NCI-H446 (cell line): ENCODE results near the gene HOXA13.
A peak's percentile ranks its signal among the peaks of the same experiment; 100 is the strongest.

Source experiments
- DNase-seq, 2 experiments: peaks; one replicate each; lab custom pipeline; 2025; lab: John Stamatoyannopoulos, UW

Gene HOXA13

DNA sequence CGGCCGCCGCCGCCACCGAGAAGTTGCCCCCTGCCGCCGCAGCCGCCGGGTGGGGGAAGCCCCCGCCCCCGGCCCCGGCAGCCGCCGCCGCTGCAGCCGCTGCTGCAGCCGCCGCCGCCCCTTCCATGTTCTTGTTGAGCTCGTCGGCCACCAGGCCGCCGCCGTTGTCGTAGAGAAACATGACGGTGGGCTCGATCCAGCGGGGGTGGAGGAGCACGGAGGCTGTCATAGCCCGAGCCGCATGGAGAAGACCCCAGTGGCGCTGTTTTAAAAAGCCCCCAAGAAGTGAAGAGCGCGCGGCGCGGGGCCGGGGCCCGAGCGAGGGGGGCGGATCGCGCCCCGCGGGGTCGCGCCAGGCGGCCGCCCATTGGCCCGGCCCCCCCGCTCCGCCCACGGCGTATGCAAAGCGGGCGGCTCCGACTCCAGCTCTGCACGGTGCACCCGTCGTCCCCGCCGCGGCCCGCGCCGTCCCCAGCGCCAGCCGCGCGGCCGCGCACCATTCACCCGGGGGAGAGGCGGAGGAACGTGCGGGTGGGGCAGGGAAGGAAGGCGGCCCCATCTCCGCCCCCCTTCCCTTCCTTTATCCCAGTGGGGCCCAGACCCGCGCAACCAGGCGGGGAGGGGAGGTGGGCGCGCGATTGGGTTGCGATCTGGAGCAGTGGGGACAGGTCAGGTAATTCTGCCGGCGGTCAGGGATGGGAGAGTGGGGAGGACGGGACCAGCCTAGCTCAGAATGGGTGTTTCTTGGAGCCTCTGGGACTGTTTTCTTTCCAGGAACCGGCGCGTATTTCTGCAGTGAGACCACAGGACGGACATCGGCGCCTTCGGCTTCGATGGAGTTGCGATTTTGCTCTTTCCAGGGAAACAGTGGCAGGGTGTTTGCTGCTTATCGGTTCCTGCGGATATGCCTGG lies at the start of gene HOXA13:
Gene HOXA13, minus strand, starts transcription at position 243 of the 912 bp plus-strand sequence. Its CDS starts 14 bp downstream, at position 229.
- DNase-seq, result peak in 1 of 2 experiments; percentile 59

DNA sequence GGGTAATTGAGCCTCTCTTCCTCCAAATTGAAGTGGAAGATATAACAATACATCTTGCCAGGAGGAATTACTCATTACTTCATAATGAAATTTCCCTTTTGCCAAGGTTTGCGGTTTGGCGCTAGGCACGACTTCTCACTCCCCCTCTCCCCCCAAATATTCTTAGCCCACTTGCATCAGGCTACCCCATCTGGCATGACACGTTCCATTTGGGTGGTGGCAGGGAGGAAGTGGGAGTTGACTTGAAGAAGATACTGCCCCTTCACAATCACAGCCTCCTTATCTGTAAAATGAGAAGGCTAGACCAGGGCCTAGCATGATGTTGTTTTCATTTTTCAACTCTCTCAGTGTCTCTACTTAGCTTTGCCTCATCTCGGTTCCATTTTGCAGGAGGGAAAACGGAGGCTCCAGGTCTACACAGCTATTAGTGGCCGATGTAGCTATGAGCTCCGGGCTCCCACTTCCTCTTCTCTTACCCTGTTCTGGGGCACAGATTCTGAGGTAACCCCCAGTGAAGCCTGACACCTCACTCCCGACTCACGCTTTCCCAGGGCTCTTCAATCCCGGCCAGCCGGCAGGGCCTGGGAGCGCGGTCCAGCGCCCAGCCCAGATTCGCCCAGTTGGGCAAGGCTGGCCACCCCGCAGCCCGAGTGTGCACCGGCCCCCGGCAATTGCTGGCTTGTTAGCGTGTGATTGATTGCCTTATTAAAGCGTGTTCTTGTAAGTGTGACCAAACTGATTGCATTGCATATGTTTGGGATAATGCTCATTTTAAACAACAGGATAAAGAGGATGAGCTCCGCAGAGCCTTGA lies 49.2 kb upstream of the HOXA13 start:
- no peak for DNase-seq

DNA sequence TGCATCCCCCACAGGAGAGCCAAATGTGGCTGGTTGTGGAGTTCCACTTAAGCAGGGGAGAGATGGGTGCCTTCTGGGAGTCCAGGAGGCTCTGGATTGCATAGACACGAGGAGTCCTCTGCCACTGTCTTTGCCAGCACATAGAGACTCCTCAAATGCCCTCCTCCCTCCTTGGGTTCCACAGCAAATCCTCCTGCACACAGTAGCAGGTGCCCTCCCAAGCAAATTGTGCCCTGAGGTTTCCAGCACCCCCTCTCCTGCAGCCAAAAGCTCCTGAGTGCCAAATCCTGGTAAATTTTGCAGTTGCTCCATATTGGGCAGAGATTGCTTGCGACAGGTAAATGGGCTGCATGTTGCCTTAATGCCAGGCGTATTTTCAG lies 48.5 kb upstream of the HOXA13 start:
- DNase-seq, result no peak

DNA sequence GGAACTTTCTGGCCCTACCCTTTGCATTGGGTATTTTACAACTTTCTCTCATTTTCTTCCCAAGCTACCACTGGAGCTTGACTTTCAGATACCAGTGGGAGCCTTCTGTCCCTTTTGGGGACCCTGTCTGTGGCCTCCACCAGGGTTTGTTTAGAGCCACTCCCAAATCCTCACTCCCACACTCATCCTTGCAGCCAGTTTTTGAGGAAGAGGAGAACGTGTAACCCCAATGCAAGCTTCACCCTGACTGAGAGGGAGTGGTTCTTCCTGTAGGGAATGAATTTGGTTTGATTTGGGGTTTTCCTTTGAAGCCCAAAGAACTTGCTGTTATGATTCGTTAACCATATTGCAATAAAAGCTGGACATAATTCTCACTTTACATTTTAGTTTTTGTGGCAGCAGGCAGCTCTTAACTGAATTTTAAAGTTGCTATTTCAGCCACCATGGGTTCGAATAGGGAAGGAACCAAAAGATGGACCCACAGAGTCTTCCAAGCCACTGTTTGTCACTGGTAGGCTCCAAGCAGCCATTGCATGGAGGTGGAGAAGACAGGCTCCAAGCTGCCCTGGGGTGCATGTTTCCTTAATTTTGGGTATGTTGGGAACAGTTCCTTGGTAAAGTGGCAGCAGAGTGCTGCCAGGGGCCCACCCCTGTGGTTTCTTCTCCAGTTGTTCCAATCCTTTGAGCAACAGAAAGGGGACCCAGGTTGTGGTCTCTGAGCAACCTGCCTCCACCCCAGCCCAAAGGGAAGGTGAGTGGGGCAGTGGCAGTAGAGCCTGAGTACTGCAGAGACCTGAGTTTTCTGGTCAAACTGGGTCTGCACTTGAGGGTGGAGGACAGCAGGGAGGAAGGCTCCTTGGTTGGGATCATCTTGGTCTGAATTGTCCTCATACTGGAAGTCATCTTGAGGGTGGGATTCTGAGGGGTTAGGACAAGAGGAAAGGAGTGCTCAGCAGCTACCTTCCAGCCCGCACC lies 47.8 kb upstream of the HOXA13 start:
- DNase-seq, result no peak

DNA sequence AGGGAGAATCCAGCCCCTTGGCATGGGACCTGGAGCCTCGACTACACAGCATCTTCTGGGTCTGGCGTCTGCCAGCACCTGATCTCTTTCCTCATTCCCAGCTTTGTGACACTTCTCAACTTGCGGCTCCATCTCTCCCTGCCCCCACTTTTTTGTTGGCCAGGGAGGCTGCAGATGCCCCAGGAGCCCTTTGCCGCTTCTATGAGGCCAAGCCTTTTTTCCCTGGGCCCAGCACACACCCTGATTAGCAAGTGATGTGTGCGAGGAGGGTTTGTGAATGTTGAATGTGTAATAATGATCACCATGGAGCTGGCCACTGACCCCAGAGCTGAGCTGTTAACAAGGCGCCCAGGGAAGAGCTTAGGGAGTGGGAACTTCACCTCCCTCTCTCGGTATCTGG lies 47.1 kb upstream of the HOXA13 start:
- DNase-seq, result no peak

DNA sequence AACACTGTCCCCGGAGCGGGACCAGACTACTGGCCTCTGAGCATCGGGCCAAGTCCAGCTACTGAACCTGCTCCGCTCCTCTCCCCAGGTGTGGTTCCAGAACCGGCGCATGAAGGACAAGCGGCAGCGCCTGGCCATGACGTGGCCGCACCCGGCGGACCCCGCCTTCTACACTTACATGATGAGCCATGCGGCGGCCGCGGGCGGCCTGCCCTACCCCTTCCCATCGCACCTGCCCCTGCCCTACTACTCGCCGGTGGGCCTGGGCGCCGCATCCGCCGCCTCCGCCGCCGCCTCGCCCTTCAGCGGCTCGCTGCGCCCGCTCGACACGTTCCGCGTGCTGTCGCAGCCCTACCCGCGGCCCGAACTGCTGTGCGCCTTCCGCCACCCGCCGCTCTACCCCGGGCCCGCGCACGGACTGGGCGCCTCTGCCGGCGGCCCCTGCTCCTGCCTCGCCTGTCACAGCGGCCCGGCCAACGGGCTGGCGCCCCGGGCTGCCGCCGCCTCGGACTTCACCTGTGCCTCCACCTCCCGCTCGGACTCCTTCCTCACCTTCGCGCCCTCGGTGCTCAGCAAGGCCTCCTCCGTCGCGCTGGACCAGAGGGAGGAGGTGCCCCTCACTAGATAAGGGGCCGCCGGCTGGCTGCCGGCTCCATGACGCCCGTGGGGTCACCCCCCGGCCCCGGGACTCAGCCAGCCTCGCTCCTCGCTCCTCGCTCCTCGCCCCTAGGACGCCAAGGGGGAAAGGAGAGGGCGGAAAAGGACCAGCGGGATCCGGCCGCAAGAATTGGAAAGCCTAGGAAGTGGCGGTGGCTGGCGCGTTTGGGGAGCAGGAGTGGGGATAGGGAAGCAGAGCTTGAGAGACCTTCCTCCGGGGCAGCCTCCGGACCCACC lies 46.2 kb upstream of the HOXA13 start:
- DNase-seq, result no peak

DNA sequence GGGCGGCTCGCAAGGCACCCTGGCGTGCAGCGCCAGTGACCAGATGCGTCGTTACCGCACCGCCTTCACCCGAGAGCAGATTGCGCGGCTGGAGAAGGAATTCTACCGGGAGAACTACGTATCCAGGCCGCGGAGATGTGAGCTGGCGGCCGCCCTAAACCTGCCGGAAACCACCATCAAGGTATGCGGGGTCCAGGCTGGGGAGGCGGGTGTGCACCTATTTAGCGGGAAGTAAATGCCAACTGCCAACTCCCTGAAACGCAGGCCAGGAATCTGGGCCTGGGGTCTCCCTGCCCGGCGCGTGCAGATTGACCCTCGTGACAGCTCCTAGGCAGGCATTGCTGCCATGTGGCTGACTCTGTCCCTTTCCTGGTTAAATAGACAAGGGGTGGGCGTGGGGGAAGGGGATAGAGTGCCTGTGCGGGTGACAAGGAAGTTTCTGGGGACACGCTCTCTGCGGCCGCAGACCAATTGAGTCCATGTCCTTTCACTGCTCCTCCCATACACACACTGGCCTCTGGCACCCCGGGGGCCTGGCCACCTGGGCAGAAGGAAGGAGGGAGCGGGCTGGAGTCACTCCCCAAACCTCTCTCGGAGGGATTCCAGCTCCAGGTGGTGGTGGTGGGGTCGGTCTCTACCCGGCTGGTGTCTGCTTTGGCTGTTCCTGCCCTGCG lies 45.4 kb upstream of the HOXA13 start:
- DNase-seq, result no peak

DNA sequence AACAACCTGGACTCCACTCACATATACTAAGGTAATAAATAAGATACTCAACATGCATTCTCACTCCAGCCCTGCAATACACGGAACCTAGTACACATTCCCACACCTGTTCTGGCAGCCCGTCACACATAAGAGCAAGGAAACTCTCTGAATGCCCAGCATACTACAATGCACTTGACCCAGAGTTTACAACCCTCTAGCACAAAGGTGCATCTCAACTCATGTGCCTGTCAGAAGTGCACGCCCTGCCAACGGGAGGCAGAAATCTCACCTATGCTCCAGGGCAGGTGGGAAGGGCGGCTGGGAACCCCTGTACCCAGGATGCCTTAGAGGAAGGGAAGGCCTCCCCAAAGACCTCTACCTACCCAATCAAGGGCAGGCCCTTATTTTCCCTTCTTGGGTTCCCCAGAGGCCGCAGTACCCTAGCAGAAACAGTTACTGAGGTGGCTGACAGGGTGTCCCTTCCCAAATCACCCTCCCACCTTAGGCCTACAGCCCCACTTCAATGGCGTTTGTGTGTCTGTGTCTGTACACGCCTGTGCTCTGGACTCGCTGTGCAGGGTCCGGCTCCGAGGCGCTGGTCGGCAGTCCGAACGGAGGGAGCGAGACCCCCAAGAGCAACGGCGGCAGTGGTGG lies 44.7 kb upstream of the HOXA13 start:
- DNase-seq, result no peak

DNA sequence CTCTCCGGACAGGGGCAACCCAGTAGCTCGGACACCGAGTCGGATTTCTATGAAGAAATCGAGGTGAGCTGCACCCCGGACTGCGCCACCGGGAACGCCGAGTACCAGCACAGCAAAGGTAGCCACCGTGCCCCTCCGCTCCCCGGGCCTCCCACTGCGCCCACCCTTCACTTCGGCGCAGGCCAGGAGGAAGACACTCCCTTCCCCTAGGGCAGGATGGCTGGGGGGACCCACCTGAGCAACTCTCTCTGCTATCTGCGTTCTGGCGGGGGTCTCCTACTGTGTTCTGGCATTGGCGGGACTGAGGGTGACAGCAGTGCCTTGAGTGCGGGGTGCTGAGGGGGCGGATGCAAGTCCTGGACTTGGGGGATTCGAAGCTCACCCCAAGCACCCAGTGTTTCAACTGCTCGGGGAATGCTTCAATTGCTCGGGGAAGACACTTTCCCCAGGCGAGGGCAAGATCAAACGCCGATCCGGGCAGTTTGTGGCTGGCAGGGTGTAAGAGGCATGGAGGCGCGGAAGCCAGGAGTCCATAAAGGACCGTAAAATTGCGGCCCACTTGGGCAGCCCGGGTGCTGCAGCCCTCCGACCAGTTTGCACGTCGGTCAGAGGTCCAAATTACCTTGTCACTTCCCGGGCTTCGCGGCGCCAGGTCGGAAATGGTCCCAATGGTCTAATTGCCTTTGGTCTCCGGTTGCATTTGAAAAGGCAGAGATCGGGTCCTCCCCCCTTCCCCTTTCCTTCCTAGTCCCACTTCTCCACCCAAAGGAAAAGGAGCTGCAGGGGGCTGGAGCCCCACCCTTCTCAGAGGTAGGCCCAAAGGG lies 43.7 kb upstream of the HOXA13 start:
- DNase-seq, result no peak

DNA sequence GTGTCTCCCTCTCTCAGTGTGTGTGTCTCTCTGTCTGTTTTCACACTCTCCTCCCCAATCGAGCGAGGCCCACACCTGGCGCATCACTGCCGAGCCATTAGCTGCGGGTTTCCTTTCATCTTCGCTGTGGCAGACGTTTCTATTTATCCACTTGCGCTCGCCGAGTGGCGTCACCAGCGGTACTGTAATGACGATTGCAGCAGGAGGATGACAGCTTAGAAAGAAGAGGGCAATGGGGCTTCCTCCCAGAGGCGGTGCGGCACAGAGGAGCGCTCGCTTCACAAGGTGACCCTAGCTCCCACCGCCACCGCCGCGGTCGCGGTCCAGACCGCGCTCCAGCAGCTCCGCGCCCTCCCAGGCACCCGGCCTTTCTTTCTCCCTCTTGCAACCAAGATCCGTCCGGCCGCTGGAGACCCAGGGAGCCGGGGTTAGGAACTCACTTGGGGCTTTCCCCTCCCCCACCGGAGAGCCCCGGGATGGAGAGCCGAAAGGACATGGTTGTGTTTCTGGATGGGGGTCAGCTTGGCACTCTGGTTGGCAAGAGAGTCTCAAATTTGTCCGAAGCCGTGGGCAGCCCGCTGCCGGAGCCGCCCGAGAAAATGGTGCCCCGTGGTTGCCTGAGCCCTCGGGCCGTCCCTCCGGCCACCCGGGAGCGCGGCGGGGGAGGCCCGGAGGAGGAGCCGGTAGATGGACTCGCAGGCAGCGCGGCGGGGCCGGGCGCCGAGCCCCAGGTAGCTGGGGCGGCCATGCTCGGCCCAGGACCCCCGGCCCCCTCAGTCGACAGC lies 42.9 kb upstream of the HOXA13 start, which contains the start of gene EVX1:
Gene EVX1, plus strand, starts transcription at position 248 of the 785 bp plus-strand sequence. Its CDS starts 229 bp downstream, at position 477.
- no peak for DNase-seq

DNA sequence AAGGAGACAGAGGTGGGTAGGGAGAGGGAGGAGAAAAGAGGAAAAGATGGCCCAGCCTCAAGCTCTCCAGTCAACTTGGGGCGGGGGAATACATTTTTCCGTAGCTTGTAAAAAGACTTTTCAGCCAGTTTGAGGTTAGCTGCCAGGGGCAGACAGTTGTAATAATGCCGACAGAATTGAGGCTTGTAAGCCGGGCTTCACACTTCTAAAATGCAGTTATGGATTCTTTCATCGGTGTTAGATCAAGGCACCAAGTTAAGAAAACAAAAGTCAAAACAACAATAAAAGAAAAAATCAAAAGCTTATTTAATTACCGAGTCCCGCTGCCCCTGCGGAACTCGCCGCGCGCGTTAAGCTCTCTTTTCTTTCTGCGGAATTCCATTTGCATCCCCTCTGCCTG lies 42.3 kb upstream of the HOXA13 start:
- no peak for DNase-seq

DNA sequence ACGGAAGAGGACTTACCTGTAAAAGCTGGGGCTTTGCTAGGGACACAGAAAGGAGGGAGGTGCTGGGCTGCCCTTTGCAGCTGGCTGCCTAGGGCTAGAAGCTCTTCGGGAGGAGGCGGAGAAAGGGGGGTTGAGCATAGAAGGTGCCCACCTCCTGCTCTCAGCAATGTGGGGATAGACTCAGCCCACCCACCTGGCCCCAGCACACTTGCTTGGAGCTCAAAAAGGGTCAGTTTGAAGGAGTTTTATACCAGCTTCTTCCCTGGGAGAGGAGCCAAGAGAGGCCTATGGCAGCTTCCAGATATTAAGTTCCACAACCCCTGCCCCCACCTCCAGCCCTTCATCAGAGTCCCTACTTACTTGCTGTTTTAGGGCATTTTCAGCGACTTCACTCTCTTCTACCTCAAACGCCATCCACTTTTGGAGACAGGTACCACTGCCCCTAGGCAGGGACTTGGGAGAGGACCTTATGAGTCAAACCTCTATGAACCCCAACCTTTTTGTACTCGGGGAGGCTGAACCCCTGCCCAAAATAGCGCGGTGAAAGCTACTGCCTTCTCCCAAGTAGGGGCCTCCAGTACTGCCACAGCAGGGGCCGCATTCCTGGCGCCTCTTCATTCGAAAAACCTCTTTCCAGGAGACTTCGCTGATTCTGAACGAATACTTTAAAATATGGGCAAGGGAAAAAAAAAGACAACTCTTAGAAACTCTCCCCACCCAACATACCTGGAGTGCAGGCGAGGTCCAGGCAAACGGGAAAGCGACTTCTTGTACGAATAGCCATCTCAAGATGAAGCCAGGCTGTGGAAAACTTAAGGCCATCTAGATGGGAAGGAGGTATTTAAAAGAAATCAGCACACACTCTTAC lies 41.5 kb upstream of the HOXA13 start:
- DNase-seq, result no peak

DNA sequence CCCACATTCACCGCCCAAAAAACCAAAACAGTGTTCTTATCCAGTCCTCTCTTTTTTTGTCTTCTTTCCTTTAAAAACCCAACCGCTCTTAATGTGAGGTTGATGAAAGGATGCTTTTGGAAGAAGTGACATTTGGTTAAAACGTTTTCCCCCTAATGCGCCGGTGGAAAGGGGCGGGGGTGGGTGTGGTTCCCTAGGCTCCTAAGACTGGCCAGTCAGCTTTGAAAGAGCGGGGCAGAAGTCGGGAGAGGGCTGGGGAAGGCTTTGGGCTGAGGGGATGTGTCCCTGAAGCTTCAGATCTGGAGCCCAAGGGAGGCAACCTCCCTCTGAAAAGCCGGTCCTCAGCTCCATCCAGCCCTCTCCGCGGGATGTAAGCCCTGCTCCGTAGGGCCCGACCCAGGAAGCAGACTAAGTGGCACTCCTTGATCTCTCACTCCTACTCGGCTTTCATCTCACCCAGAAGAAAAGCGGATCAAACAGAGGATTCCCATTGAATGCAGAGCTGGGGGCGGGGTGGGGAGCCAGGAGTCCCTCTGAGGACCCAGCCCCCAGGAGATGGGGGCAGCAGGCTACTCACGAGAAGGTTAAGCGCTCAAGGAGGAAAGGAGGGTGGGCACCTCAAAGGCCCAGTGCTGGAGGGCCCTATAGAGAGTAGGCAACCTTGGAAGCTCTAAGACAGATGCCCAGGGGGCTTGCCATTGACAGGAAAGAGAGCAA lies 40.3 kb upstream of the HOXA13 start:
- no peak for DNase-seq

DNA sequence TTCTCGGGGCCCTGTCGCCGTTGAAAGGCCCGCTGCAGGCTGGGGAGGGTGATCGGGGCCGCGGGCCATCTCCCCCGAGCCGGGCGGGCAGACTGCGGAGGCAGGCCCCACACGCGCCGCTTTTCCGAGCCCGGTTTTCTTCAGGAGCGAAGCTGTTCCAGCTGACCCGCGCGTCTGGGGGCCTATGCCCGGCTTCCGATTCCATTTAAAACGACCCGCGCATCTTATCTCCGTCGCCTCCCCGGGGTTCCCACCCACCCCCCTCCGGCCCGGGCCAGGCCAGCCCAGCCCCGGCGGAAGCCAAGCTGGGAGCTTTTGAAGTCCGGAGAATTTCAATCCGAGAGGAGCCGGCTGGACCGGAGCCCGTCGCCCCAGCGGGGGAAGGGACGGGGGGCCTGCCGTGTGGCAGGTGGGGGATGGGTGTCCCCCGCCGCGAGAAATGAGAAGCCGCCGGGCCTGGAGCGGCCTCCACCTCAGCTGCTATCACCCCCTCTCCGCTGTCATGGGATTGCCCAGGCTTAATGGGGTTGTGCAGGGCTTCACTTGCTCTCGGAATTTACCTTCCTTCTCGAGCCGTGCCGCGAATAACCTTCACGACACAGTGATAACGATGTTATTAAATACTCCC lies 39.6 kb upstream of the HOXA13 start:
- DNase-seq, result no peak

DNA sequence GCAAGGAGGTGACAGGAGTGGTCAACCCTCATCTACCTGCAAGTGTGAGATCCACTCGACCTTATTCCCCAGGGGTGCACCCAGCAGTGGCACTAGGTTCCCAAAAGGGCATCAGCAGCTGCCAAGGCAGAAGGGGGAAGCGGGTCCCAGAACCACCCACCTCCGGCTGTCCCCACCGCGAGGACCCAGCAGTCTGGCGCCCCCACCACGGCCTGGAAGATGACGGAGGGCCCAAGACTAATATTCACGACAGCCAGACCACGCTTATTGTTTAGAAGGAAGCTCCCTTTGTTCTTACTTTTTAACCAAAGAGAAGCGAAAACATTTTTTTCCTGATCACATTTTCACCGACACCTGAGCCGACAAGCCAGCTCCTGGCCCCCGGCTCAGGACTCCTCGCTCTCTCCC lies 39.1 kb upstream of the HOXA13 start:
- no peak for DNase-seq
